H1 (cell line): ENCODE results near the gene FOSL1. TPM values are rescaled to one million over a fixed set of nuclear protein-coding genes. Genes with fewer than 3 reads are reported as not detected.

Source experiments
- CTCF ChIA-PET: fragments of 300-600 bp; sonication (Branson Sonifier 250); formaldehyde crosslinking; loops from one replicate; lab custom pipeline; 2021; ENCODE audit not compliant: partially characterized antibody; lab: Charles Lee
- POLR2A ChIA-PET: fragments of 300-600 bp; sonication (Branson Sonifier 250); formaldehyde crosslinking; loops from one replicate; lab custom pipeline; 2021; ENCODE audit warnings: inconsistent platforms; ENCODE audit not compliant: partially characterized antibody; lab: Charles Lee
- DNase-seq, 2 experiments: peaks; one replicate each; pipeline versions ENCODE4 v3.0.0 to v3.0.0-alpha.2; 2010 to 2022; ENCODE audit warnings: low spot score in 2 of 2, low read depth in 1 of 2, mixed read lengths in 1 of 2
- FAIRE-seq: peaks from 2 replicates; lab custom pipeline; 2011; peaks lifted over from hg19 to GRCh38; lab: Jason Lieb, UNC
- H2AFZ ChIP-seq: 2 replicates; pipeline ENCODE4 v1.8.1; 2012; ENCODE audit warnings: low read length, inconsistent platforms
- H2AK5ac ChIP-seq: 2 replicates; pipeline ENCODE4 v1.6.1; 2013; ENCODE audit warnings: low read depth, low read length
- H2BK120ac ChIP-seq: replicated peaks from 2 replicates; pipeline ENCODE3; 2013; ENCODE audit warnings: low read depth, low read length, inconsistent platforms
- H2BK12ac ChIP-seq: 2 replicates; pipeline ENCODE4 v1.6.1; 2013; ENCODE audit warnings: low read depth, low read length
- H2BK15ac ChIP-seq: 2 replicates; pipeline ENCODE4 v1.6.1; 2013; ENCODE audit warnings: low read length
- H2BK20ac ChIP-seq: 2 replicates; pipeline ENCODE4 v1.6.1; 2013; ENCODE audit warnings: low read length
- H2BK5ac ChIP-seq: 2 replicates; pipeline ENCODE4 v1.6.1; 2013; ENCODE audit warnings: low read depth, low read length
- H3K14ac ChIP-seq: 2 replicates; pipeline ENCODE4 v1.6.1; 2013; ENCODE audit warnings: inconsistent platforms; ENCODE audit not compliant: insufficient read length
- H3K18ac ChIP-seq: 2 replicates; pipeline ENCODE4 v1.6.1; 2013; ENCODE audit warnings: low read length; ENCODE audit errors: extremely low read depth
- H3K23ac ChIP-seq: 2 replicates; pipeline ENCODE4 v1.6.1; 2013; ENCODE audit warnings: inconsistent platforms; ENCODE audit not compliant: insufficient read length
- H3K23me2 ChIP-seq: 2 replicates; pipeline ENCODE4 v1.6.1; 2013; ENCODE audit warnings: low read depth, low read length
- H3K27ac ChIP-seq: 2 replicates; pipeline ENCODE4 v1.6.1; 2011; ENCODE audit warnings: low read depth, low read length, inconsistent platforms
- H3K27me3 ChIP-seq, 4 experiments: replicated peaks in 1 of 4; 1 replicate in 1 of 4; 2 replicates in 3 of 4; pipeline versions ENCODE4 v1.6.1 to v1.8.1; 2011 to 2013; ENCODE audit warnings: low read length in 3 of 4, mild to moderate bottlenecking in 3 of 4, inconsistent platforms in 2 of 4, mixed read lengths in 2 of 4, moderate library complexity in 1 of 4; ENCODE audit not compliant: control insufficient read depth in 3 of 4, insufficient read depth in 3 of 4; ENCODE audit errors: extremely low read depth in 1 of 4
- H3K36me3 ChIP-seq, 4 experiments: 2 replicates each; pipeline versions ENCODE4 v1.6.1 to v1.8.1; 2011 to 2013; ENCODE audit warnings: mild to moderate bottlenecking in 4 of 4, low read length in 3 of 4, moderate library complexity in 2 of 4, control low read depth in 1 of 4, inconsistent platforms in 1 of 4; ENCODE audit not compliant: insufficient read depth in 4 of 4, control insufficient read depth in 2 of 4
- H3K4ac ChIP-seq: replicated peaks from 2 replicates; pipeline ENCODE3; 2013; ENCODE audit warnings: low read length, low read depth, mixed read lengths, inconsistent platforms; ENCODE audit not compliant: insufficient read length
- H3K4me1 ChIP-seq, 4 experiments: replicated peaks in 1 of 4; 1 replicate in 1 of 4; 2 replicates in 3 of 4; pipeline versions ENCODE4 v1.6.1 to v1.8.1; 2011 to 2013; ENCODE audit warnings: low read length in 3 of 4, inconsistent platforms in 2 of 4, mixed read lengths in 1 of 4; ENCODE audit not compliant: insufficient read depth in 4 of 4, control insufficient read depth in 3 of 4
- H3K4me2 ChIP-seq, 2 experiments: 2 replicates each; pipeline versions ENCODE4 v1.6.1 to v1.8.1; 2011 to 2013; ENCODE audit warnings: low read depth in 2 of 2, low read length in 2 of 2, control low read depth in 1 of 2, inconsistent platforms in 1 of 2, mild to moderate bottlenecking in 1 of 2; ENCODE audit not compliant: insufficient read depth in 1 of 2
- H3K4me3 ChIP-seq, 4 experiments: fragments of 200-600, 300-600 bp in 1 of 4; sonication (generic), shearing (Covaris generic), sonication (Bioruptor Twin) in 1 of 4; 2 replicates each; pipeline versions ENCODE4 v1.5.1 to v1.8.1; 2011 to 2016; ENCODE audit warnings: low read length in 4 of 4, low read depth in 3 of 4, control low read depth in 2 of 4, inconsistent platforms in 2 of 4, mild to moderate bottlenecking in 2 of 4, mixed read lengths in 1 of 4, moderate library complexity in 1 of 4; ENCODE audit not compliant: insufficient read depth in 2 of 4; ENCODE audit errors: extremely low read depth in 1 of 4
- H3K56ac ChIP-seq: replicated peaks from 2 replicates; pipeline ENCODE3; 2013; ENCODE audit warnings: low read depth, mild to moderate bottlenecking, mixed read lengths, low read length, inconsistent platforms; ENCODE audit not compliant: insufficient read length
- H3K79me1 ChIP-seq: 2 replicates; pipeline ENCODE4 v1.6.1; 2013; ENCODE audit warnings: low read depth, low read length, control low read depth
- H3K79me2 ChIP-seq, 2 experiments: 2 replicates each; pipeline versions ENCODE4 v1.6.1 to v1.8.1; 2012 to 2013; ENCODE audit warnings: low read length in 2 of 2, mild to moderate bottlenecking in 2 of 2, inconsistent platforms in 1 of 2; ENCODE audit not compliant: insufficient read depth in 2 of 2, control insufficient read depth in 1 of 2
- H3K9ac ChIP-seq, 4 experiments: replicated peaks in 1 of 4; 1 replicate in 1 of 4; 2 replicates in 3 of 4; pipeline versions ENCODE4 v1.6.1 to v1.8.1; 2011 to 2013; ENCODE audit warnings: low read depth in 3 of 4, low read length in 3 of 4, control low read depth in 2 of 4, mild to moderate bottlenecking in 2 of 4, moderate library complexity in 2 of 4, inconsistent platforms in 1 of 4; ENCODE audit errors: extremely low read depth in 1 of 4
- H3K9me3 ChIP-seq, 2 experiments: 2 replicates each; pipeline versions ENCODE4 v1.6.1 to v1.8.1; 2012 to 2013; ENCODE audit warnings: mild to moderate bottlenecking in 2 of 2, moderate library complexity in 2 of 2, control low read depth in 1 of 2, inconsistent platforms in 1 of 2, low read depth in 1 of 2, low read length in 1 of 2, mixed read lengths in 1 of 2; ENCODE audit not compliant: insufficient read depth in 2 of 2
- H4K20me1 ChIP-seq, 2 experiments: replicated peaks in 1 of 2; 2 replicates each; pipeline versions ENCODE3 to v1.8.1; 2011 to 2013; ENCODE audit warnings: inconsistent platforms in 2 of 2, low read length in 2 of 2, mild to moderate bottlenecking in 1 of 2; ENCODE audit not compliant: insufficient read depth in 2 of 2, control insufficient read depth in 1 of 2
- H4K5ac ChIP-seq: 2 replicates; pipeline ENCODE4 v1.6.1; 2013; ENCODE audit warnings: low read length, low read depth, mixed read lengths, inconsistent platforms; ENCODE audit not compliant: insufficient read length
- H4K8ac ChIP-seq: 2 replicates; pipeline ENCODE4 v1.8.0; 2013; ENCODE audit warnings: mild to moderate bottlenecking, moderate library complexity, low read length, inconsistent platforms; ENCODE audit not compliant: insufficient read depth; ENCODE audit errors: extremely low read depth
- H4K91ac ChIP-seq: replicated peaks from 2 replicates; pipeline ENCODE3; 2013; ENCODE audit warnings: low read length, mixed read lengths, inconsistent platforms; ENCODE audit not compliant: insufficient read length
- RFX5 ChIP-seq: IDR thresholded peaks from 2 replicates; pipeline ENCODE4 v1.6.1; 2011; ENCODE audit warnings: low read depth, low read length, improper control_type of control experiment, borderline replicate concordance
- RNF2 ChIP-seq: fragments of 200-900, 300-1000 bp; sonication (generic); IDR thresholded peaks from 2 replicates; pipeline ENCODE4 v1.7.1; 2016; ENCODE audit warnings: borderline replicate concordance, low read depth, mild to moderate bottlenecking, antibody characterized with exemption, low read length; ENCODE audit not compliant: poor library complexity, severe bottlenecking; ENCODE audit errors: missing control alignments
- SP1 ChIP-seq: IDR thresholded peaks from 2 replicates; pipeline ENCODE4 v1.6.1; 2011; ENCODE audit warnings: low read depth, low read length
- TAF7 ChIP-seq: optimal IDR thresholded peaks from 2 replicates; pipeline ENCODE3; 2011; ENCODE audit warnings: low read depth, mild to moderate bottlenecking, inconsistent platforms, low read length, moderate library complexity, borderline replicate concordance
- TCF12 ChIP-seq: IDR thresholded peaks from 2 replicates; pipeline ENCODE4 v1.6.1; 2011; ENCODE audit warnings: low read depth, mild to moderate bottlenecking, low read length
- WGBS, 2 experiments: shearing (Covaris generic) in 1 of 2; methylation state at CpG; one replicate each; pipeline versions ENCODE4 v1.1.6 to v1.1.7; 2013 to 2015; ENCODE audit warnings: low lambda C conversion rate in 2 of 2, mixed read lengths in 2 of 2, inconsistent platforms in 1 of 2, low coverage in 1 of 2, missing lambda C conversion rate in 1 of 2; ENCODE audit not compliant: insufficient replicate concordance in 2 of 2, insufficient coverage in 1 of 2, insufficient read length in 1 of 2; ENCODE audit errors: extremely low coverage in 1 of 2, missing lambda C conversion rate in 1 of 2; 5-methylcytosine and 5-hydroxymethylcytosine counted together
- polyA plus RNA-seq, 7 experiments: library from polyadenylated mRNA; depleted of rRNA in 3 of 7; stranded (reverse) in 5 of 7; unstranded in 2 of 7; fragments of >200 nt in 5 of 7; fragments of 200-250 nt in 2 of 7; gene quantifications; 1 replicate in 5 of 7; 2 replicates in 1 of 7; 4 replicates in 1 of 7; pipeline versions ENCODE4 v1.2.1 to v1.2.3, GENCODE V29; 2011 to 2013; ENCODE audit warnings: missing spikeins in 2 of 7, mixed read lengths in 2 of 7
- total RNA-seq: library from RNA; stranded (reverse); fragmentation: NEBNext Ultra II Directional; extraction: Animal tissue kit (Norgen Biotek cat#: 25700); gene quantifications from 2 replicates; pipeline ENCODE4 v1.2.1, GENCODE V29; 2021
- TF ChIP-seq, protein P1 (sequence below), 3 experiments: IDR thresholded peaks; 1 replicate in 2 of 3; 2 replicates in 1 of 3; pipeline versions ENCODE4 v1.5.1 to v1.6.1; 2011; ENCODE audit warnings: low read length in 3 of 3, mild to moderate bottlenecking in 3 of 3, inconsistent platforms in 2 of 3, low read depth in 1 of 3, moderate library complexity in 1 of 3; ENCODE audit not compliant: insufficient read depth in 1 of 3; ENCODE audit errors: control extremely low read depth in 1 of 3

Gene FOSL1
- total and polyA plus RNA-seq, 2 of the 8 experiments (the other 6 are each of a cell fraction or from before 2014, with no cell fraction given), result 6.3 to 7.2 TPM

GRCh38 chr11:65911682-65912568 lies 11.7 kb upstream of the FOSL1 start:
- H2BK15ac ChIP-seq, result peak overlapping the region; percentile 81
- no peaks in the 10 kb centered on the region for H3K79me2 ChIP-seq
- H3K9ac ChIP-seq, result peak overlapping the region in 1 of 4 experiments; percentile 43; a peak in 1 of 7 replicates
- peak overlapping the region; percentile 58 for H4K91ac ChIP-seq
- H2BK20ac ChIP-seq, result peak overlapping the region; percentile 17; the same call in 1 of the 2 replicates
- H3K18ac ChIP-seq, result peak overlapping the region; percentile 83
- peak overlapping the region in 1 of 2 experiments; percentile 16; a peak in 1 of 4 replicates for H3K4me2 ChIP-seq
- H3K56ac ChIP-seq, result no peak overlapping the region
- CTCF ChIA-PET, result interaction anchor here (0.8 to 11.7 kb wide), 16 partner anchors 11 to 205 kb away, joined by 3 to 212 read pairs (median 3); partner anchors contain the start of genes CCDC85B, FIBP and FOSL1
- no peak overlapping the region for H3K23ac ChIP-seq
- H3K27ac ChIP-seq, result no peak overlapping the region
- peaks cover 0 to 4% of the 10 kb centered on the region in 2 experiments for H4K20me1 ChIP-seq
- H3K4me1 ChIP-seq, result peaks cover 2 to 7% (median 5%) of the 10 kb centered on the region in 4 experiments; a peak in 5 of 7 replicates
- H4K8ac ChIP-seq, result peak overlapping the region; percentile 74; the same call in 1 of the 2 replicates
- peaks cover 0 to 11% (median 2%) of the 10 kb centered on the region in 4 experiments; a peak in 4 of 7 replicates for H3K27me3 ChIP-seq
- no peak overlapping the region for H3K4ac ChIP-seq
- H3K79me1 ChIP-seq, result no peaks in the 10 kb centered on the region
- H3K23me2 ChIP-seq, result no peaks in the 10 kb centered on the region
- peak in 1 of 2 experiments; percentile 73 for DNase-seq
- H3K4me3 ChIP-seq, result no peak overlapping the region
- H3K36me3 ChIP-seq, result no peaks in the 10 kb centered on the region
- H2BK120ac ChIP-seq, result no peak overlapping the region
- peak overlapping the region; percentile 54 for H2AFZ ChIP-seq
- H2BK5ac ChIP-seq, result peak overlapping the region; percentile 66; the same call in 1 of the 2 replicates
- no peak overlapping the region for H3K14ac ChIP-seq
- H2BK12ac ChIP-seq, result peak overlapping the region; percentile 84; the same call in 1 of the 2 replicates
- H2AK5ac ChIP-seq, result no peak overlapping the region
- 39% methylated on average over 13 of the region's 14 CpGs; no CpG with 5 or more reads in 1 of the 2 experiments for WGBS, 2 experiments
- H4K5ac ChIP-seq, result peak overlapping the region; percentile 52
- POLR2A ChIA-PET, result interaction anchor here (0.7 to 1.8 kb wide), 18 partner anchors 11 to 791 kb away, joined by 3 to 10 read pairs (median 3); partner anchors contain the start of genes MUS81 and RELA
- no peaks in the 10 kb centered on the region for H3K9me3 ChIP-seq
- no peak for FAIRE-seq
- TF ChIP-seq TAF7 (no peak), RNF2 (no peak), TCF12 (no peak), RFX5 (peak; percentile 39; the same call in 1 of the 2 replicates), SP1 (peak; percentile 13; the same call in 1 of the 2 replicates)
- TF ChIP-seq, protein P1, sequence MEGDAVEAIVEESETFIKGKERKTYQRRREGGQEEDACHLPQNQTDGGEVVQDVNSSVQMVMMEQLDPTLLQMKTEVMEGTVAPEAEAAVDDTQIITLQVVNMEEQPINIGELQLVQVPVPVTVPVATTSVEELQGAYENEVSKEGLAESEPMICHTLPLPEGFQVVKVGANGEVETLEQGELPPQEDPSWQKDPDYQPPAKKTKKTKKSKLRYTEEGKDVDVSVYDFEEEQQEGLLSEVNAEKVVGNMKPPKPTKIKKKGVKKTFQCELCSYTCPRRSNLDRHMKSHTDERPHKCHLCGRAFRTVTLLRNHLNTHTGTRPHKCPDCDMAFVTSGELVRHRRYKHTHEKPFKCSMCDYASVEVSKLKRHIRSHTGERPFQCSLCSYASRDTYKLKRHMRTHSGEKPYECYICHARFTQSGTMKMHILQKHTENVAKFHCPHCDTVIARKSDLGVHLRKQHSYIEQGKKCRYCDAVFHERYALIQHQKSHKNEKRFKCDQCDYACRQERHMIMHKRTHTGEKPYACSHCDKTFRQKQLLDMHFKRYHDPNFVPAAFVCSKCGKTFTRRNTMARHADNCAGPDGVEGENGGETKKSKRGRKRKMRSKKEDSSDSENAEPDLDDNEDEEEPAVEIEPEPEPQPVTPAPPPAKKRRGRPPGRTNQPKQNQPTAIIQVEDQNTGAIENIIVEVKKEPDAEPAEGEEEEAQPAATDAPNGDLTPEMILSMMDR (IDR thresholded peaks at IDR 0.05; ENCODE audit: control extremely low read depth in 1 of 3, insufficient read depth in 1 of 3, low read depth in 1 of 3, low read length in 3 of 3), result peak; percentile 31 to 61 (median 60)
